ENCODE measurements around the gene GFER.

GFER gene

GRCh38 chr16:1975432-1976215, 8.4 kb upstream of the GFER start:
- no peak for DNase-seq

- DNase-seq: no peak
These were observed 7.8 kb upstream of the GFER start for GRCh38 chr16:1976216-1976520.

DNA sequence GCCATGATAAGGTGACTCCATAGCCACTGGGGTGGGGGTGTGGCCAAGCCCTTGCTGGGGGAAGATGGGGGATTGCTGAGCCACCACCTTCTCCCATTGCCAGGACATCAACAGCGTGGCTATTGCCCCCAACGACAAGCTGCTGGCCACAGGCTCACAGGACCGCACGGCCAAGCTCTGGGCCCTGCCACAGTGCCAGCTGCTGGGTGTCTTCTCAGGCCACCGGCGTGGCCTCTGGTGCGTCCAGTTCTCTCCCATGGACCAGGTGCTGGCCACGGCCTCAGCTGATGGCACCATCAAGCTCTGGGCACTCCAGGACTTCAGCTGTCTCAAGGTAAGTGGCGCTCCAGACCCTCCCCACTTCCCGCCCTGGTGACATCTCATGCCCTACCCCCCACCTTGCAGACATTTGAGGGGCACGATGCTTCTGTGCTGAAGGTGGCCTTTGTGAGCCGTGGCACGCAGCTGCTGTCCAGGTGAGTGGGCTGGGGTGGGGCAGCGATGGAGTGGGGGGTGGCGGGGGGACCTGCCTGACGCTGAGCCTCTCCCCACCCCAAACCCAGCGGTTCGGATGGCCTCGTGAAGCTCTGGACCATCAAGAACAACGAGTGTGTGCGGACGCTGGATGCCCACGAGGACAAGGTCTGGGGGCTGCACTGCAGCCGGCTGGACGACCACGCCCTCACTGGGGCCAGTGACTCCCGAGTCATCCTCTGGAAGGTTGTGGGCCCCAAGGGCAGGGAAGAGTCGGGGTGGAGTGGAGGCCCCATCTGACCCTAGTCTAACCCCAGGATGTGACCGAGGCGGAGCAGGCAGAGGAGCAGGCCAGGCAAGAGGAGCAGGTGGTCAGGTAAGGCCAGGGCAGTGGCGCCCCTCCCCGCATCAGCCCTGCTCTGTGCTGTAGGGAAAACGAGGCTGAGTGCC, 6.8 kb upstream of the GFER start:
- DNase-seq: no peak

GRCh38 chr16:1977875-1978268, 6.1 kb upstream of the GFER start:
- DNase-seq: no peak

GRCh38 chr16:1978476-1979120, 5.4 kb upstream of the GFER start:
- no peak for DNase-seq

- no peak for DNase-seq
These were observed 4.5 kb upstream of the GFER start for GRCh38 chr16:1979271-1980029.

GRCh38 chr16:1980030-1980769, 3.8 kb upstream of the GFER start:
- DNase-seq: no peak

- no peak for DNase-seq
These were observed 3.3 kb upstream of the GFER start for GRCh38 chr16:1980770-1981087.

DNA sequence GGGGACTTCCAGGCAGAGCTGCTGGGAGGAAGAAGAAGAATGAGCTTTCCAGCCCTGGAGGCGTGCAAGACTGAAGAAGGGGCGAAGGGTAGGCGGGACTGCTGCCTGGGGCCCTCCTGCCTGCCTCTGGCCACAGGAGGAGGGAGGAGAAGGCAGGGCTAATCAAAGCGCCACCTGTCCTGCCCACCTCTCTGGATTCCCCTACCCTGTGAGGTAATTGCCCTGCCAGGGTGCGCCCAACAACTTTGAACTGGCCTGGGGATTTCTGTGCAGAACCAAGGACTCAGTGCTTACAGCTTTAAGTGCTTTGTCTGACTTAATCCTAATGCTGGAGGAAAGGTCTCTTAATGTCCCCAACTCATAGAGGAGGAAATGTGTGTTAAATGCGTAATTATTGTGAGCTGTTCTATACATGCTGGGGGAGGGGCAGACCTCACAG, 2.6 kb upstream of the GFER start, which contains the start of gene NOXO1:
NOXO1 (minus strand) TSS at position 72 of the 439 bp plus-strand sequence. CDS start 290 bp downstream, outside the sequence.
- no peak for DNase-seq

DNA sequence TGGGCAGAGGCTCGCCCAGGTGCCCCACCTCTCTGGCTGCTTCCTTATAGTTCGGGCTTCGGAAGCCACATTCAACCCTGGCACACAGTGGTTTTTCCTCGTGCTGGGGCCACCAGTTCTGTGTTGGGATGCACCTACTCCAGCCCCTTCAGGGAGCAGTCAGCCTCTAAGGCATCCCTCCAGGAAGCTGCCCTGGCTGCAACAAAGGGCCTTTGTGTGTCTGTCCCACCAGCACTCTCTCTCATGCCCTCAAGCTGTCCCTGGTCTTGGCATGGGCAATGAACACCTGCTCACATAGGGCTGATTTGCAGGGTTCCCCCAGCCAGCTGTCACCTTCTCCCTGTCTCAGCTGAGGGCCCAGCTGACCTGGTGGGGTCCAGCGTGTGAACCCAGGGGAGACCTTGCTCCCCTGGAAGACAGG, 2.0 kb upstream of the GFER start:
- DNase-seq: no peak

DNA sequence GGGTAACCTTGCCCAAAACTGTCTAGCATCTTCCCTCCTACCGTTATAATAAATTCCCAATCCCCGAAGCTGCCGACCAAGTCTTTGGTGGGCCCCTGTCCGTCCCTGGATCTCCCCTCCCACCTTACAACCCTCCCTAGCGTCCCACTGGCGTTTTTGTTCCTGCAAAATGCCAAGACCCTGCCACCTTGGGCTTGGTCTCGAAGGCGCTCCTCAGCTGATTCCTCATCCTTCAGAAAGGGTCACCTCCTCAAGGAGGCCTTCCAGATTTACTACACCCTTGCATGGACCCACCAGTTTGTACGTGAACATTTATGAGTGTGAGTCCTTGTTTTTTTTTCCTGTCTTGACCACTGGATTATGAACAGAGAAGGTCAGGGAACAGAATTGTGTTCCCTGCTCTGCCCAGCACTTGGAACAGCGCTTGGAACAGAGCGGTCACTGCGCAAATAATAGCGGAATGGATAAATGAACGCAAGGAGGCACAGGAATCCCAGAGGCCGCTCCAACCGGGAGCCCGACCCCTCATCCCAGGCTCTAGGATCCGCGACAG, 926 bp upstream of the GFER start:
- no peak for DNase-seq

GRCh38 chr16:1984347-1985225, 593 bp downstream of the GFER start:
- no peak for DNase-seq

DNA sequence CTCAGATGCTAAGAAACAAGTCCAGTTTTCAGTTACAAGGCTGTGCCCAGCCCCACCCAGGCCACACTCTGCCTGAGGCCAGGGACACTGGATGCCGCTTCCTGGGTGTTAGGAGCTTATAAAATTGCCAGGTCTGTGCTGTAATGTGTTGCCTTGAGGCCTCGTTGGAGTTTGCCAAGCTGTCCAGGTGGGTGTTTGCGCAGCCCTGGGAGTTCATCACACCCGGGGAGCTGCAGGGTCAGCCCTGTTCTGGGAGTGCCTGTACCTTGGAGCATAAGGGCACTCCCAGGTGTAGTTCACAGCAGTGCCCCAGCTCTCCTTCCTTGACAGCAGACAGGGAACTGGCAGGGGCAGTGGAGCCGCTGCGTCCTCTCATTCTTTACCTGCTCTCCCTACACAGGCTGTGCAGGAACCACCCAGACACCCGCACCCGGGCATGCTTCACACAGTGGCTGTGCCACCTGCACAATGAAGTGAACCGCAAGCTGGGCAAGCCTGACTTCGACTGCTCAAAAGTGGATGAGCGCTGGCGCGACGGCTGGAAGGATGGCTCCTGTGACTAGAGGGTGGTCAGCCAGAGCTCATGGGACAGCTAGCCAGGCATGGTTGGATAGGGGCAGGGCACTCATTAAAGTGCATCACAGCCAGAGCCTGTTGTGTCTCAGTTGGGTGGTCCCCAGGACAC, 1.6 kb downstream of the GFER start:
- DNase-seq: no peak

DNA sequence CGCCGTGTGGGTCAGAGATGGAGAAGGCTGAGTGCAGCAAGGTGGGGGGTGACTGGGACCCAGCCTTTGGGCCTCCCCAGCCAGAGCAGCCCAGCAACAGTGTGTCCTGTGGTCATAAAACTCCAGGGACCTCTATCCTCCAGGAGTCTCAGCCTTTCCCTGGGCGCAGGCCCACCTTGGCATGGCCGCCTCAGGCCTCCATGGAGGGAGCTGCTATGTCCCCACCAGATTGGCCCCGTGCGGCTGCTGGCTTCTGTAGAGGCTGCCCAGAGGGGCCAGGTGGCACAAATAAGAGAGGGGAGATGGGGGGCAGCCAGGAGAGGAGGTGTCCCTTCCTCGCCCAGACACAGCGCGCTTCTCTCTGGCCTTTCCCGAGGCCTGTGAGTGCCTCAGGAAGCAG, 3.2 kb downstream of the GFER start:
- no peak for DNase-seq

- no peak for DNase-seq
These were observed 5.5 kb downstream of the GFER start, which contains the start of gene SYNGR3 for GRCh38 chr16:1989209-1990100. SYNGR3 (plus strand) TSS chr16:1989970; CDS start chr16:1990103, 133 bp downstream.

GRCh38 chr16:1990101-1990350, 6.0 kb downstream of the GFER start:
- no peak for DNase-seq

- no peak for DNase-seq
These were observed 6.5 kb downstream of the GFER start for GRCh38 chr16:1990351-1991134.

DNA sequence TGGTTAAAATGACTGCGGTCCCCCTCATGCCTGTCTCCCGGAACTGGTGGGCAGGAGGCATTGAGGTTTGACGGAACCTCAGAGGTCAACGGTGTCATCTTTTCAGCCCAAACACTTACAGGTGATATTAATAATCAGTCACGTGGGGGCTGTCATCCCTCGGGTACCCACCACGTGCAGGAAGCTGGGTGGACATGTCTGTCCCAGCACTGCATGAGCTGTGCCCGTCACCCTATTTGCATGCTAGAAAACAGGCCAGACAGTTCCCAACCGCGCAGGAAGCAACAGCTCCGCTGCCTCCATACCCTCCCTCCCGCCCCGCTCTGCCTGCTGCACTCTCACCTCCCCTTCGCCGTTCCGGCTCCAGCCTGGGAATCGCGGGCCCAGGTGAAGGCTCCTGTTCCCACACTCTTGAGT, 7.2 kb downstream of the GFER start:
- DNase-seq: no peak

GRCh38 chr16:1991588-1991947, 7.6 kb downstream of the GFER start:
- DNase-seq: no peak
